A549 (cell line): Measurements from ENCODE around the gene SH3RF2.

ENCODE experiments used
- CEBPB ChIP-seq, 2 experiments: fragments of >200 bp in 1 of 2; sonication (Bioruptor Twin) in 1 of 2; formaldehyde crosslinking in 1 of 2; IDR thresholded peaks; 2 replicates each; pipeline ENCODE4 v1.6.1; 2012 to 2016
- EP300 ChIP-seq, 2 experiments: fragments of >200 bp; sonication (Bioruptor Twin); formaldehyde crosslinking; IDR thresholded peaks; 2 replicates in 1 of 2; 3 replicates in 1 of 2; pipeline ENCODE4 v1.6.1; 2016 to 2017
- FOSL2 ChIP-seq, 2 experiments: fragments of 450-650 bp in 1 of 2; fragments of >200 bp in 1 of 2; sonication (Bioruptor Twin) in 1 of 2; formaldehyde crosslinking; IDR thresholded peaks; 2 replicates each; pipeline versions ENCODE4 v1.5.0 to v1.6.1; 2016 to 2020; ENCODE audit warnings: mild to moderate bottlenecking in 1 of 2, moderate library complexity in 1 of 2
- KDM5A ChIP-seq: fragments of 200-600 bp; sonication (generic); IDR thresholded peaks from 2 replicates; pipeline ENCODE4 v1.6.1; 2016; ENCODE audit warnings: antibody characterized with exemption, mild to moderate bottlenecking
- NFE2L2 ChIP-seq: fragments of 150-350 bp; conservative IDR thresholded peaks from 2 replicates; pipeline ENCODE4 v1.6.1; 2014; ENCODE audit warnings: low read length
- POLR2A ChIP-seq: IDR thresholded peaks from 2 replicates; pipeline ENCODE4 v1.6.1; 2012; ENCODE audit warnings: mild to moderate bottlenecking, low read length
- RAD21 ChIP-seq, 2 experiments: fragments of >200 bp in 1 of 2; sonication (Bioruptor Twin) in 1 of 2; formaldehyde crosslinking in 1 of 2; IDR thresholded peaks in 1 of 2; conservative IDR thresholded peaks in 1 of 2; 2 replicates in 1 of 2; 3 replicates in 1 of 2; pipeline ENCODE4 v1.6.1; 2012 to 2018; ENCODE audit warnings: inconsistent platforms in 1 of 2
- TF ChIP-seq, protein P1 (sequence below): fragments of >200 bp; sonication (Bioruptor Twin); formaldehyde crosslinking; IDR thresholded peaks from 3 replicates; pipeline ENCODE4 v1.5.1; 2016

DNA sequence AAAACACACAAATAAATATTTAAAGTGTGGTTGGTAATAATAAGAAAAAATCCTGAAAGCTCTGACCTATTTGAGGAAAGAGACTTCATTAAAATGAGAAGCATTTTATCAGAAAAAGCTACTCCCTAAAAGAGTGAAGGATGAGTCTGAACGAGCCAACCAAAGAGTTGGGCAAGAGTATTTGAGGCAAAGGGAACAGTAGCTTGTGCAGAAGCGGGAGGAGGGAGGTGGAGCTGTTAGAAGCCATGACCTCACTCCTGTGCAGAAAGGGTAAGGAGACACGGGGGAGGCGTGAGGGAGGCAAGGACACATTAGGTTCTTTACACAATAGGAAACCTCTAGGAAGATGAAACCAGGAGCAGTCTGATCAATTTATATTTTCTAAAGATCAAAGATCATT, 29.4 kb downstream of the SH3RF2 start:
- TF ChIP-seq, protein P1, sequence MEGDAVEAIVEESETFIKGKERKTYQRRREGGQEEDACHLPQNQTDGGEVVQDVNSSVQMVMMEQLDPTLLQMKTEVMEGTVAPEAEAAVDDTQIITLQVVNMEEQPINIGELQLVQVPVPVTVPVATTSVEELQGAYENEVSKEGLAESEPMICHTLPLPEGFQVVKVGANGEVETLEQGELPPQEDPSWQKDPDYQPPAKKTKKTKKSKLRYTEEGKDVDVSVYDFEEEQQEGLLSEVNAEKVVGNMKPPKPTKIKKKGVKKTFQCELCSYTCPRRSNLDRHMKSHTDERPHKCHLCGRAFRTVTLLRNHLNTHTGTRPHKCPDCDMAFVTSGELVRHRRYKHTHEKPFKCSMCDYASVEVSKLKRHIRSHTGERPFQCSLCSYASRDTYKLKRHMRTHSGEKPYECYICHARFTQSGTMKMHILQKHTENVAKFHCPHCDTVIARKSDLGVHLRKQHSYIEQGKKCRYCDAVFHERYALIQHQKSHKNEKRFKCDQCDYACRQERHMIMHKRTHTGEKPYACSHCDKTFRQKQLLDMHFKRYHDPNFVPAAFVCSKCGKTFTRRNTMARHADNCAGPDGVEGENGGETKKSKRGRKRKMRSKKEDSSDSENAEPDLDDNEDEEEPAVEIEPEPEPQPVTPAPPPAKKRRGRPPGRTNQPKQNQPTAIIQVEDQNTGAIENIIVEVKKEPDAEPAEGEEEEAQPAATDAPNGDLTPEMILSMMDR, result no peak
- TF ChIP-seq CEBPB (IDR thresholded peaks at IDR 0.05) (no peak), POLR2A (no peak), KDM5A (no peak), EP300 (IDR thresholded peaks at IDR 0.05) (no peak), NFE2L2 (no peak), FOSL2 (IDR thresholded peaks at IDR 0.05) (no peak), FOSL2 (CRISPR knock-in tag; IDR thresholded peaks at IDR 0.05) (no peak), RAD21 (conservative IDR thresholded peaks at IDR 0.05 in 1 of 2, IDR thresholded peaks at IDR 0.05 in 1 of 2) (no peak)
